Measurements from ENCODE around the gene CENPK. TPM values are rescaled to one million over a fixed set of nuclear protein-coding genes. Genes with fewer than 3 reads are reported as not detected.

The CENPK gene
- total RNA-seq, 1 donor = 49.6 TPM

GRCh38 chr5:65548281-65548680, 14.7 kb downstream of the CENPK start:
- H3K4me3 ChIP-seq (ENCODE audit: low read depth, low read length) = no peak overlapping the region
- DNase-seq (ENCODE audit: low read depth) = no peak
- no peak for TF ChIP-seq CTCF (IDR thresholded peaks at IDR 0.05; ENCODE audit: insufficient read depth, low read length)

- no peak for TF ChIP-seq CTCF (IDR thresholded peaks at IDR 0.05; ENCODE audit: insufficient read depth, low read length)
- H3K4me3 ChIP-seq (ENCODE audit: low read depth, low read length) = no peak overlapping the region
- DNase-seq (ENCODE audit: low read depth) = no peak
Observed at GRCh38 chr5:65546141-65546540, 16.8 kb downstream of the CENPK start.

GRCh38 chr5:65544473-65544872, 18.5 kb downstream of the CENPK start:
- no peak for DNase-seq (ENCODE audit: low read depth)
- TF ChIP-seq CTCF (IDR thresholded peaks at IDR 0.05; ENCODE audit: insufficient read depth, low read length) = no peak

GRCh38 chr5:65539827-65540226, 23.1 kb downstream of the CENPK start:
- peak; percentile 64 for DNase-seq (ENCODE audit: low read depth)
- no peak for TF ChIP-seq CTCF (IDR thresholded peaks at IDR 0.05; ENCODE audit: insufficient read depth, low read length)
- H3K4me3 ChIP-seq (ENCODE audit: low read depth, low read length) = no peak overlapping the region

More at GRCh38 chr5:65544473-65544872, 18.5 kb downstream of the CENPK start:
- no peak overlapping the region for H3K4me3 ChIP-seq (ENCODE audit: low read depth, low read length)

DNA sequence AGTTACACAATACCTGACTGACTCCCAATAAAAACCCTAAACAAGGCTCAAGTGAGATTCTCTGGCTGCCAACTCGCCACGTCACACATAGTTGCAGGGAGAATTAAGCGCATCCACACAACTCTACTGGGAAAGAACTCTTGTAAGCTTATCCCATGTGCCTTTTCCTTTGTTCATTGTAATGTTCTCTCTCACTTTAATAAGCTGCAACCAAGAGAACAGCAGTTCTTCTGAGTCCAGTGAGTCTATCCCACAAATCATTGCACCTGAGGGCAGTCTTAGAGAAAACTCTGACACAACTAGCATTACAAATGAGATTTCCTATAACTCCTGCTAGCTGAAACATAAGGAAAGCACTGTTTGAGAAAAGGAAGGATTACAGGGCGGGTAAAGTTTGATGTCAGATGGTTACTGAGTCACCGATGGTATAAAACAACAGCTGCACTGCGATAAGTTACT, 27.4 kb downstream of the CENPK start:
- H3K4me3 ChIP-seq (ENCODE audit: low read depth, low read length) = no peak overlapping the region
- DNase-seq (ENCODE audit: low read depth) = peak; percentile 12
- no peak for TF ChIP-seq CTCF (IDR thresholded peaks at IDR 0.05; ENCODE audit: insufficient read depth, low read length)

GRCh38 chr5:65530904-65531303, 32.1 kb downstream of the CENPK start:
- DNase-seq (ENCODE audit: low read depth) = no peak
- TF ChIP-seq CTCF (IDR thresholded peaks at IDR 0.05; ENCODE audit: insufficient read depth, low read length) = no peak

GRCh38 chr5:65525726-65526125, 37.2 kb downstream of the CENPK start:
- no peak for TF ChIP-seq CTCF (IDR thresholded peaks at IDR 0.05; ENCODE audit: insufficient read depth, low read length)
- no peak overlapping the region for H3K4me3 ChIP-seq (ENCODE audit: low read depth, low read length)
- no peak for DNase-seq (ENCODE audit: low read depth)

More at GRCh38 chr5:65530904-65531303, 32.1 kb downstream of the CENPK start:
- H3K4me3 ChIP-seq (ENCODE audit: low read depth, low read length) = no peak overlapping the region
